ENCODE data around the gene RGS14.

DNA sequence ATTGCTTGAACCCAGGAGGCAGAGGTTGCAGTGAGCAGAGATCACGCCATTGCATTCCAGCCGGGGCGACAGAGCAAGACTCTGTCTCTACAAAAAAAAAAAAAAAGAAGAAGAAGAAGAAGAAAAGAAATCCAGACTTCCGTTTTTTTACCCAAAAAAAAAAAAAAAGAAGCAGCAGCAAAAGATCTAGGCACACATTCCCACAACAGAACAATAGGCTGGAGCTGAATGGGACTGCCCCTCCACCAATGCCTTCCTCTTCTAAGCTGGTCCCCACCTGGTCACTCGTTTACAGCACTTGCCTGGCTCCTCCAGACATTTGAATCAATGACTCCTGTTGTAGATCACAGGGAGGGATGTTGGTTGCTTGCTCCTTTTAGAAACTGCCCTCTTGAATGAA lies 4.6 kb upstream of the RGS14 start:
- TF ChIP-seq, protein P1, sequence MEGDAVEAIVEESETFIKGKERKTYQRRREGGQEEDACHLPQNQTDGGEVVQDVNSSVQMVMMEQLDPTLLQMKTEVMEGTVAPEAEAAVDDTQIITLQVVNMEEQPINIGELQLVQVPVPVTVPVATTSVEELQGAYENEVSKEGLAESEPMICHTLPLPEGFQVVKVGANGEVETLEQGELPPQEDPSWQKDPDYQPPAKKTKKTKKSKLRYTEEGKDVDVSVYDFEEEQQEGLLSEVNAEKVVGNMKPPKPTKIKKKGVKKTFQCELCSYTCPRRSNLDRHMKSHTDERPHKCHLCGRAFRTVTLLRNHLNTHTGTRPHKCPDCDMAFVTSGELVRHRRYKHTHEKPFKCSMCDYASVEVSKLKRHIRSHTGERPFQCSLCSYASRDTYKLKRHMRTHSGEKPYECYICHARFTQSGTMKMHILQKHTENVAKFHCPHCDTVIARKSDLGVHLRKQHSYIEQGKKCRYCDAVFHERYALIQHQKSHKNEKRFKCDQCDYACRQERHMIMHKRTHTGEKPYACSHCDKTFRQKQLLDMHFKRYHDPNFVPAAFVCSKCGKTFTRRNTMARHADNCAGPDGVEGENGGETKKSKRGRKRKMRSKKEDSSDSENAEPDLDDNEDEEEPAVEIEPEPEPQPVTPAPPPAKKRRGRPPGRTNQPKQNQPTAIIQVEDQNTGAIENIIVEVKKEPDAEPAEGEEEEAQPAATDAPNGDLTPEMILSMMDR (IDR thresholded peaks at IDR 0.05): no peak
- TF ChIP-seq POLR2A (IDR thresholded peaks at IDR 0.05): no peak
